ENCODE measurements around the gene SNED1. TPM values are rescaled to one million over a fixed set of nuclear protein-coding genes. Genes with fewer than 3 reads are reported as not detected.

Gene SNED1
- total RNA-seq, 1 experiment from 2014 or later: not detected

GRCh38 chr2:241047253-241048010 is 49.0 kb downstream of the SNED1 start:
- Mint-ChIP-seq H3K27ac (ENCODE audit: unreplicated experiment) (no peak overlapping the region), H3K9me3 (ENCODE audit: unreplicated experiment) (no peaks in the 10 kb centered on the region), H3K4me1 (ENCODE audit: low read depth, unreplicated experiment) (no peaks in the 10 kb centered on the region), H3K27me3 (ENCODE audit: insufficient read depth, unreplicated experiment) (peaks cover 6% of the 10 kb centered on the region), H3K36me3 (ENCODE audit: insufficient read depth, unreplicated experiment) (no peaks in the 10 kb centered on the region), H3K4me3 (ENCODE audit: unreplicated experiment) (no peak overlapping the region)
- intact Hi-C loops (cut with micrococcal nuclease; ENCODE audit: unreplicated experiment): no loop called here
- no TSS peak for BruUV-seq (replicated peaks)
- Histone ChIP-seq H3K4me3 (ENCODE audit: low read depth, low read length) (no peak overlapping the region), H3K9me3 (no peaks in the 10 kb centered on the region), H3K36me3 (ENCODE audit: control insufficient read depth, insufficient read depth, low read length) (no peaks in the 10 kb centered on the region), H3K27me3 (replicated peaks; ENCODE audit: control insufficient read depth, insufficient read depth, low read length) (no peaks in the 10 kb centered on the region), H3K4me1 (no peaks in the 10 kb centered on the region)
- DNase-seq: no peak
- TF ChIP-seq CTCF (IDR thresholded peaks at IDR 0.05; ENCODE audit: insufficient read depth in 1 of 2, low read depth in 1 of 2, low read length in 1 of 2, severe bottlenecking in 1 of 2, unreplicated experiment in 1 of 2): no peak
- ChIA-PET POLR2A (no interaction called here), CTCF (interaction anchor here (0.7 kb wide), 1 partner anchor 537 kb away, joined by 6 read pairs; no protein-coding TSS in a partner anchor)

- H3K4me3 Mint-ChIP-seq (ENCODE audit: unreplicated experiment): no peak overlapping the region
Observed at GRCh38 chr2:241048149-241048948, 49.9 kb downstream of the SNED1 start.

More at GRCh38 chr2:241048149-241048948, 49.9 kb downstream of the SNED1 start:
- intact Hi-C loops (cut with micrococcal nuclease; ENCODE audit: unreplicated experiment): no loop called here
- no peaks in the 10 kb centered on the region for H3K27me3 ChIP-seq (replicated peaks; ENCODE audit: control insufficient read depth, insufficient read depth, low read length)
- no peaks in the 10 kb centered on the region for H3K4me1 ChIP-seq
- H3K4me1 Mint-ChIP-seq (ENCODE audit: low read depth, unreplicated experiment): no peaks in the 10 kb centered on the region
- DNase-seq: no peak
- no peaks in the 10 kb centered on the region for H3K9me3 Mint-ChIP-seq (ENCODE audit: unreplicated experiment)
- BruUV-seq (replicated peaks): no TSS peak
- peaks cover 4% of the 10 kb centered on the region for H3K27me3 Mint-ChIP-seq (ENCODE audit: insufficient read depth, unreplicated experiment)
- CTCF ChIA-PET: no interaction called here
- H3K9me3 ChIP-seq: no peaks in the 10 kb centered on the region
- no peaks in the 10 kb centered on the region for H3K36me3 Mint-ChIP-seq (ENCODE audit: insufficient read depth, unreplicated experiment)
- H3K27ac Mint-ChIP-seq (ENCODE audit: unreplicated experiment): no peak overlapping the region
- POLR2A ChIA-PET: no interaction called here
- H3K36me3 ChIP-seq (ENCODE audit: control insufficient read depth, insufficient read depth, low read length): no peaks in the 10 kb centered on the region
- no peak for TF ChIP-seq CTCF (IDR thresholded peaks at IDR 0.05; ENCODE audit: insufficient read depth in 1 of 2, low read depth in 1 of 2, low read length in 1 of 2, severe bottlenecking in 1 of 2, unreplicated experiment in 1 of 2)
- no peak overlapping the region for H3K4me3 ChIP-seq (ENCODE audit: low read depth, low read length)
